CD4-positive, alpha-beta T cell treated with Interleukin-1 beta for 1 hour (primary cell): ENCODE data around the gene SI.
"Not testable (repeated sequence)": the region's sequence is repeated elsewhere in the genome, so short reads cannot be mapped to it uniquely, and the experiment has no call there.

Source experiments
- DNase-seq, 2 donors: peaks; one replicate each; pipeline ENCODE4 v3.0.0-alpha.2; 2020 to 2022

SI gene

DNA sequence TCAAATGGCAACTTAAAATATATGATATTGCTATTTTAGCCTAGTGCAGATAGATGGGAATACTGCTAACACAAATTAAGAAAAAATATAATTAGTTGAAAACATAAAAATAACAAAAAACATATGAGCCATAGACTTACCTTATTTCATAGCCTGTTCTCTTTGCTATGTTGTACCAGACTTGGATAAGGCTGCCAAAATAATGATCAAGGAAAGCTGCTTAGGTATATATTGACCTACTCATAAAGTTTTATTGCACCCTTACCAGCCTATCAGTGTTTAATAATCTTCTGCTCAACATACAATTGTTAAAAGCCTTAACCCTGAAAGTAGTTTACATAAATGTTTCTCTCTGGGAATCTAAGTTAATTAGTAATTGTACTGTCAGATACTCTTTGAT is at the start of gene SI:
SI (minus strand) TSS at position 204 of the 400 bp plus-strand sequence. CDS start 2,484 bp downstream, outside the sequence.
- DNase-seq: no peak

DNA sequence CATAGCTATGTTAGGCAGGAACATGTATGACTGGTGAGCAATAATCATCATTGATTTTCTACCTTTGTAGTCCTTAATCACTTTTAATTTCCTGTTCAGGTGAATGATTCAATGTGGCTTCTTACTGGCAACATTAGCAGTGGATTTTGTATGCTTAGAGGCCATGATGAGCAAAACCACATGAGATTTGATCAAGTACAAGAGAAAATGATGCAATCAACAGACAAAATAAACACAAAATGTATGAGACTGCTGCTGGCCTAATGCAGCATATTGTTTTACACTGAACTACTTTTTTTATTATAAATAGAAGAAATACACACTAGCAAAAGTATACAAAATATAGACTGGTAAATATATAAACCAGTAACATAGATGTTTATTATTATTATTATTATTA is 47.5 kb upstream of the SI start:
- no peak for DNase-seq

DNA sequence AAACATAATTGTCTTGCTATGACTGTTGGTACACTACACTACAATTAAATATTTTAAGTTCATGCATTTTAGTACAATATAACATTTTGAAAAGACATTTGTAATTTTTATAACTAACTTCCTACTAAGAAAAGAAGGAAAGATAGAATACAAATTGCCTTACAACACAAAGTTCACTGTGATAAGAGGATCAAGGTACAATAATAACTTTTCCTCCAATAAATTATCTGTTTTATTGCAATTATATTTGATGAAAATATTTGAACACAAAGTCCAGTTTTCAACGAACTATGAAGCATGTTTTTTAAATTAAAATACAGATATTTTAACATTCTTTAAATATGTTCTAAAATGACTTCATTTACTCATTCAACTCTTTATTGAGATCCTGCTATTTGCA is 33.1 kb upstream of the SI start:
- DNase-seq: no peak

DNA sequence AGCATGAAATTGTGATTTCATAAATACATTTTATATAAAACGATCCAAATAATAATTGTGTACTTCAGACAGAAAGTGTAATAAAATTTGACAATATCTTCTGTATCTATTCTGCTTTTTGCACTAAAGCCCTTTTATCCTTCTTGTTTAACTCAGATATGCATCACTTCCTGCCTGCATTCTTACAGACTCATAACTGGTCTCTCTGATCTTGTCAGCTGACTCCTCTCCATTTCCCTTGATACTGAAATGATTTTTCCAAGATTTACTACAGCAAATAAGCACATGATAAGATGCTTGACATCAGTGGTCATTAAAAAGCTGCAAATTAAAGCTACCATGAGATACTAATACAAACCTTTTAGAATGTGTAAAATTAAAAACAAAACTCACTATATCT is 25.3 kb upstream of the SI start:
- DNase-seq: no peak

DNA sequence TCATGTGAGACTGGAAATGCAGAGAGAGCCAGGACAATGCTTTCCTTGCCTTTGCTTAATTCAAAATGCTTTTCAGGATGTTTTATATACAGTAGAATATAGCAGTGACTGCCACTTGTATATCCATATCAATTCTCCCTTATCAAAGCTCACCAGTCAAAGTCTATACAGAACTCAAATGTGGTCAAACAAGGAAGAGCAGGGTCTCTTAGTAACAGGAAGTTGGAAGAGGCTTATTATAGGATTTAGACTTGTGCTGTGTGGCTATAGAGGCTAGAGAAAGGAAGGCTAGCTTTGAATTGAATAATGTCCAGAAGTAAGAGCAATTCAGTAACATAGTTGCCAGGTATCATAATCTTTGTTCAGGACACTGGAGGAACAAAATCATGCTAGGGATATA is 4.4 kb upstream of the SI start:
- no peak for DNase-seq

DNA sequence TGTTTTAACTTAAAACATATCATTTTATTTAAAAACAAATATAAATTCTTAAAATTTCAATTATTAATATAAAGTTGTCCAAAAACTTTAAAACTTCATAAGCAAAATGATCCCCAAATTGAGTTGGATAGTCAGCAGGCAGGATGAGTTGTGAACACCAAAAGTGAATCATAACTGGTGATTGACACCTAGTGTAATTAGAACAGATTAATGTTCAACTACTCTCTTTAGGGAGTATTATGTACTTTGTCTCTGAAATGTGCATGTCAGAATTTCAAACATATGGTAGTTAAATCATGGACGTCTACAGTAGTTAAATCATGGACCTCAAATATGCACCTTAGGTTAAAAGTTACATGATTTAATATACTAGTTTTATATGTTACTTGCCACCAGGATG is 2.9 kb upstream of the SI start:
- DNase-seq: no peak

DNA sequence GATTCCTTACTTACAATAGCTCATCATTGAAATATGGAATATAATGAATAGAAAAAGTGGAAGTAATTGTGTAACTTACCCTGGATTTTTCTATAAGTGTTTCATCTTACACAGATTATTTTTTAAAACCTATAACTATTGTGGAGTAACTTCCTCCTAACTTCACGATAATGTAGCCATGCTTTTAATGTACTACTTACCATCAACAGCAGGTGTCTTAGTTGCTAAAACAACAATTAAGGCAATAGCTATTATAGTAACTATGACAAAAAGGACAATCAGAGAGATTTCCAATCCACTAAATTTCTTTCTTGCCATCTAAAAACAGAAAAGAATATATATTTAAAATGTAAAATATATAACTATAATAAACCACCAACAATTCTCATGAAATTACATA is 2.6 kb downstream of the SI start:
- no peak for DNase-seq

DNA sequence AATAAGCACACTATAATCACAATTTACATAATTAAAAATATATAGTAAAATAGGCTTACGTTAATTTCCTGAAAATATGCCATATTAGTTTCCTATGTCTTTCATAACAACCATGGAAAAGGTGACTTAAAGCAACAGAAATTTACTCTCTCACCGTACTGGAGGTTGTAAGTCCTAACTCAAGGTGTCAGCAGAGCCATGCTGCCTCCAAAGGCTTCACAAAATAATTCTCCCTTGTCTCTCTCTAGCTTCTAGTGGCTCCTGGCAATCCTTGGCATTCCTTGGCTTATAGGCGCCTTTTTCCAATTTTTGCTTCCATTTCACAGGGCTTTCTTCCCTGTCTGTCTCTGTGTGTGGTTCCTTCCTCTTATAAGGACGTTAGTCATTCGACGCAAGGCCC is 7.6 kb downstream of the SI start:
- no peak for DNase-seq

DNA sequence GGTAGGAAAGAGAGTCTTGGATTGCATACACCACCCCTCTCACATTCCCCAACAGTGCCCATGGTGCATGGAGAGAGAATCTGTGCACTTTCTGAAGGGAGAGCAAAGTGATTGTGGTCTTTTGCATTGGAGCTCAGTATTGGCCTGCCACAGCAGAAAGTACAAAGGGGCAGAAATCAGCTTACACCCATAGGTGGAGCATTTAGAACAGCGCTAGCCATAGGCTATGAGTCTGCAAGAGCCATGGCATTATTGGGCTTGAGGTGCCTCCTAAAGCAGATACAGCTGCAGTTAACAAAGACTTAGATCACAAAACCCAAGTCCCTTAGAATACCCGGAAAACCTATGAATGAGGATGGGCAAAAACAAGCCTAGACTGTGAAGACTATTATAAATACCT is 21.8 kb downstream of the SI start:
- no peak for DNase-seq

DNA sequence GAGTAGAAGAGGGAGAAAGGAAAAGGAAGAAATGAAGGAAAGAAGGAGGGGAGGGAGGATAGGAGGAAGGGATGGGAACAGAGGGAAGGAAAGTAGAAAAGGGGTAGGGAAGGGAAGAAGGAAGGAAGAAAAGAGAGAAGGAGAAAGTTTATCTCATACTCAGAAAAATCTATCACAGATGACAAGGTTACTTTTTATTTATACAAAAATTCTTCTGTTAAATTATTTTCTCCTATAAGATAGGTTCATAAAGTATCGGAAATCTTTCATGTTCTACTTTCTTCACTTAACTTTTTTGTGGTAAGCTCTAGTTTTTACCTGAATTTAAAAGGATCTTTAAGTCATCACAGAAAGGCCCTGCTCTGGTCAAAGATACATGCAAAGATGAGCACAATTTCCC is 38.1 kb downstream of the SI start:
- DNase-seq: no peak

DNA sequence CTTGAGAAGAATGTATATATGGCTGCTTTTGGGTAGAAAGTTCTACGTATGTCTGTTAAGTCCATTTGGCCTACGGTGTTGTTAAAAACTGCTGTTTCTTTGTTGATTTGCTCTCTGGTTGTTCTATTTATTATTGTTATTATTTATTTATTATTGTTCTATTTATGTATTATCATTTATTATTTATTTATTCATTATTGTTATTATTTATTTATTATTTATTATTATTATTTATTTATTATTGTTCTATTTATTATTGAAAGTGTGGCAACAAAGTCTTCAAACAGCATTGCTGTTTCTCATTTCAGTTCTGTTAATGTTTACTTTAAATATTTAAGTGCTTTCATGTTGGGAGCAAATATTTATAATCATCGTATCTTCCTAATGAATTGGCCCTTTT is 66.7 kb downstream of the SI start:
- DNase-seq: no peak

DNA sequence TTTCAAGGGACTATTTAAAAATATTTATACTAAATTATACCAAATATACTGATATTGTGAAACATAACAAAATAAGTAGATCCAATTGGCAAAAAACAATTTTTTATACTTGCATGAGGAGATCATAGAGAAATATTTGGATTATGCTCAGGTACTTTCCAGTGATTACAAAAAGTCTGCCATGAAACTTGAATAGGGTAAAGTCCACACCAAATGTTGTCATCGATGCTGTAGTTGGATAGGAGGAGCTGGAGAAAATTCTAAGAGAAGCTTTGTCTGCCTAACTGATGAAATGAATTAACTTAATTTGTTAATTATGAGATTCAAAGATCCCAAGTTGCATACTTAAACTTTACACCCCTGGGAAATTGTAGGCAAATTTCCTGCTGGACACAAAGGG is 93.3 kb downstream of the SI start:
- no peak for DNase-seq

DNA sequence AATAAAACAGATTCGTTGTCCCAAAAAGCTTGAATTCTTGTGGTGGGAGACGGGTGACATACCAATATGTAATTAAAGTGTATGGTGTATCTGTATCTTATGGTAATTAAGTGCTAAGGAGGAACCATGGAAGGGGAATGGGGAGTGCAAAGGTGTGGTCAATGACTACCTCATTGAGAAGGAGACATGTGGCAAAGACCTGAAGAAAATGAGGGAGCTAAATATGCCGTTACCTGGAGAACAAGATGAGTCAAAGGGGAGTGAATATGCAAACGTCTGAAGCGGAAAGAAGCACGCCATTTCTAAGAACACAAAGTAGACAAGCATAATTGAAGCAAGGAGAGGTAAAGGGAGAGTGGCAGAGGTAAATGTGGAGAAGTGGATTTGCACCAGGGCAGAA is 115.7 kb downstream of the SI start:
- DNase-seq: no peak

DNA sequence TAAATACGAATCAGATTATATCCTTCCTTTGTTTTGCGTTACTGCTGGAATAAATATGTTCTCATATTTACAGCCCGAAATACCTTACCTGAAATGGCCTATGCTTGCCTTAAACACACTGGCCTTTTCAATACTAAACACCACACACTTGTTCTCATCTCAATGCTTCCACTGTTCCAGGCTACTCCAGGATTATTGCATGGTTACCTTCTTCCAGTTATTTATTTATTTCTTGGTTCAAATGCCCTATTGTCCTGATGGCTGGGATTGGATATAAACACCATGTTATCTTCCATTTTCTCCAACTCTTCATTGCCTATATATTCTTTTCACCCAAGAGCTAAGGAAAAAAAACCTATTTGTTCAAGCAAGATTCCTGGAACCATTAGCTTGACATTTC is 125.3 kb downstream of the SI start:
- DNase-seq: no peak

DNA sequence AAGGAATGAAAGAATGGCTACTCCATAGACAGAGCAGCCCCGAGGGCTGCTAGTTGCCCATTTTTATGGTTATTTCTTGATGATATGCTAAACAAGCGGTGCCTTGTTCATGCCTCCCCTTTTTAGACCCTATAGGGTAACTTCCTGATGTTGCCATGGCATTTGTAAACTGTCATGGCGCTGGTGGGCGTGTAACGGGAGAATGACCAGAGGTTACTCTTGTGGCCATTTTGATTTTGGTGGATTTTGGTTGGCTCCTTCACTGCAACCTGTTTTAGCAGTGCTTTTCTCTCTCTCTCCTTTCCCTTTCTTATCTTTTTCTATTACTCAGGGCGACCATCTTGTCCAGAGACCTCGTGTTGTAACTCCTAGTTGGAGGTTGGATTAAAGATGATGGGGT is 126.9 kb downstream of the SI start:
- not testable (repeated sequence) for DNase-seq

DNA sequence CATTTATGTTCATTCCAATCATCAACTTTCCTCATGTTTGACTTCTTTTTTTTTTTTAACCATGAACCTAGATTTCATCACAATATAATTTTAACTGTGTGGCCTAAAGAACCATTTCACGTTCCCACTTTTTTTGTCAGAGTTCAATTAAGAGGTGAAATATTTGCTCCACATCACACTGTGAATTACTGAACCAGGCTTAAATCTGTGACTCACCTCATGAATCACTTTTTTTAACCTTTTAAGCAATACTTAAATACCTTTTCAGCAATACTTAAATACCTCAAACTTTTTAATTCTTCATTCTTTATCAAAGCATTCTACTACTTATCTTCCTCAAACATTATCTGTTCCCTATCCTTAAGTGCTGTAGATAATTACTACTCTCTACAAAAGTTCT is 137.6 kb downstream of the SI start:
- no peak for DNase-seq

DNA sequence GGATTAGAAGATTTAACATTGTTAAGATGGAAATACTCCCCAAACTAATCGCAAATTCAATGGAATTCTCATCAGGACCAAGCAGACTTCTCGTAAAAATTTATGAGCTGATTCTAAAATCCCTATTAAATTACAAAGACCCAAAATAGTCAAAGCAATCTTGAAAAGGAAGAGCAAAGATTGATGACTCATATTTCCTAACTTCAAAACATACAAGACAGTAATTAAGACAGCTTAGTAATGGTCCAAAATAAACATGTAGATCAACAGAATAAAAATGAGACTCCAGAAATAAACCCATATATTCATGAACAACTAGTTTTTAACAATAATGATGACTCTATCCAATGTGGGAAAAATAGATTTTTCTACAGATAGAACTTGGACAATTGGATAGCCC is 148.7 kb downstream of the SI start:
- no peak for DNase-seq
